Stomach (tissue), 4 donors: ENCODE measurements around the gene FANCD2.

Experiments used
- POLR2A ChIP-seq, 4 donors: fragments of 450-650 bp; IDR thresholded peaks; one replicate each; pipeline ENCODE4 v1.6.1; 2016; ENCODE audit warnings: antibody characterized with exemption in 4 of 4, control low read depth in 2 of 4, mild to moderate bottlenecking in 1 of 4, moderate library complexity in 1 of 4
- TF ChIP-seq, protein P1 (sequence below), 7 experiments: fragments of 450-650 bp in 4 of 7; fragments of 200-600 bp in 3 of 7; sonication (generic) in 3 of 7; IDR thresholded peaks; one replicate each; pipeline ENCODE4 v1.5.1; 2016 to 2019; ENCODE audit warnings: antibody characterized with exemption in 7 of 7, control low read depth in 2 of 7, mild to moderate bottlenecking in 1 of 7

DNA sequence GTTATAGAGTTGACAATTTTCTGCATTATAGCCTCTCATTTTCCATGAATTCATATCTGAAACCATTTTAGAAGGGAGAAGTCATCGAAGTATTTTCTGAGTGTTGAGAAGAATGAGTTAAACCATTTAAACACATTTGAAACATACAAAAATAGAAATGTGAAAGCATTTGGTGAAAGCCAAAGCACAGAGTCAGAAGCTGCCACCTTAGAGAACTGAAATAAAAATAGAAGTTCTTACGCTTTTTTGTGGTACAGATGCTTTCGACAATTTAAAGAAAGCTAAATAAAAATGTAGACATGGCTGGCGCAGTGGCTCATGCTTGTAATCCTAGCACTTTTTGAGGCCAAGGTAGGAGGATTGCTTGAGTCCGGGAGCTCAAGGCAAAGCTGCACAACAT lies 72.8 kb downstream of the FANCD2 start:
- TF ChIP-seq, protein P1, sequence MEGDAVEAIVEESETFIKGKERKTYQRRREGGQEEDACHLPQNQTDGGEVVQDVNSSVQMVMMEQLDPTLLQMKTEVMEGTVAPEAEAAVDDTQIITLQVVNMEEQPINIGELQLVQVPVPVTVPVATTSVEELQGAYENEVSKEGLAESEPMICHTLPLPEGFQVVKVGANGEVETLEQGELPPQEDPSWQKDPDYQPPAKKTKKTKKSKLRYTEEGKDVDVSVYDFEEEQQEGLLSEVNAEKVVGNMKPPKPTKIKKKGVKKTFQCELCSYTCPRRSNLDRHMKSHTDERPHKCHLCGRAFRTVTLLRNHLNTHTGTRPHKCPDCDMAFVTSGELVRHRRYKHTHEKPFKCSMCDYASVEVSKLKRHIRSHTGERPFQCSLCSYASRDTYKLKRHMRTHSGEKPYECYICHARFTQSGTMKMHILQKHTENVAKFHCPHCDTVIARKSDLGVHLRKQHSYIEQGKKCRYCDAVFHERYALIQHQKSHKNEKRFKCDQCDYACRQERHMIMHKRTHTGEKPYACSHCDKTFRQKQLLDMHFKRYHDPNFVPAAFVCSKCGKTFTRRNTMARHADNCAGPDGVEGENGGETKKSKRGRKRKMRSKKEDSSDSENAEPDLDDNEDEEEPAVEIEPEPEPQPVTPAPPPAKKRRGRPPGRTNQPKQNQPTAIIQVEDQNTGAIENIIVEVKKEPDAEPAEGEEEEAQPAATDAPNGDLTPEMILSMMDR (IDR thresholded peaks at IDR 0.05): no peak
- TF ChIP-seq POLR2A (IDR thresholded peaks at IDR 0.05): no peak
